Measurements from ENCODE around the gene ALKAL2. TPM values are rescaled to one million over a fixed set of nuclear protein-coding genes. Genes with fewer than 3 reads are reported as not detected.
A peak's percentile ranks its signal among the peaks of the same experiment; 100 is the strongest.

ALKAL2 gene
- total and polyA plus RNA-seq, 8 donors: 3.1 to 20.5 (median 8.8) TPM

DNA sequence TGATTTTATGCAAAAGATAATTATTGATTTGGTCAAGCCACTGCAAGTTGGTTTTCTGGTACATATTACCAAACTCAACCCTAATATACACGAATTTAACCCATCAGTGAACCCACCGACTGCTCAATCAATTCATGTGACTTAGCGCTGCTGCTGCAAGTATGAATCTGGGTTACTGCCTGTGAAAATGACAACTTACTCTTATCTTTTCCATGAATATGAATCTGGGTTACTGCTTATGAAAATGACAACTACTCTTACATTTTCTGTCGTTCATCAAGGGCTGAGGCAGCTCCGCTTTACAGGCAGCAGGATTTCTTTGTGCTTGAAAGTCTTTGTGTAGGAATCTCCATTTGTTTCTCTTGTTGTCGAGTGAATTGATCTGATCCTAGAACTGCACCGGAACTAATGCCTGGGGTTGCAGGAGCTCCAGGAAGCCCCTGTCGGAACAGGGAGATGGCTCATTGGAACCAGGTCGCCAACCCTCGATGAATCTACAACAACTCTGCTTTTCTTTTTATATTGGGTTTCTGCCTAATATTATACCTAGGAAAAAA, 22.1 kb upstream of the ALKAL2 start:
- Histone ChIP-seq H3K4me1 (no peaks in the 10 kb centered on the region), H3K27ac (no peak overlapping the region), H3K27me3 (peaks cover 0 to 14% of the 10 kb centered on the region in 2 donors), H3K4me3 (no peak overlapping the region), H3K36me3 (no peaks in the 10 kb centered on the region), H3K9me3 (no peaks in the 10 kb centered on the region)
- TF ChIP-seq, protein P1, sequence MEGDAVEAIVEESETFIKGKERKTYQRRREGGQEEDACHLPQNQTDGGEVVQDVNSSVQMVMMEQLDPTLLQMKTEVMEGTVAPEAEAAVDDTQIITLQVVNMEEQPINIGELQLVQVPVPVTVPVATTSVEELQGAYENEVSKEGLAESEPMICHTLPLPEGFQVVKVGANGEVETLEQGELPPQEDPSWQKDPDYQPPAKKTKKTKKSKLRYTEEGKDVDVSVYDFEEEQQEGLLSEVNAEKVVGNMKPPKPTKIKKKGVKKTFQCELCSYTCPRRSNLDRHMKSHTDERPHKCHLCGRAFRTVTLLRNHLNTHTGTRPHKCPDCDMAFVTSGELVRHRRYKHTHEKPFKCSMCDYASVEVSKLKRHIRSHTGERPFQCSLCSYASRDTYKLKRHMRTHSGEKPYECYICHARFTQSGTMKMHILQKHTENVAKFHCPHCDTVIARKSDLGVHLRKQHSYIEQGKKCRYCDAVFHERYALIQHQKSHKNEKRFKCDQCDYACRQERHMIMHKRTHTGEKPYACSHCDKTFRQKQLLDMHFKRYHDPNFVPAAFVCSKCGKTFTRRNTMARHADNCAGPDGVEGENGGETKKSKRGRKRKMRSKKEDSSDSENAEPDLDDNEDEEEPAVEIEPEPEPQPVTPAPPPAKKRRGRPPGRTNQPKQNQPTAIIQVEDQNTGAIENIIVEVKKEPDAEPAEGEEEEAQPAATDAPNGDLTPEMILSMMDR (IDR thresholded peaks at IDR 0.05): no peak
- no peak for ATAC-seq
- no peak for DNase-seq
- intact Hi-C loops (cut with DNase I): no loop called here

DNA sequence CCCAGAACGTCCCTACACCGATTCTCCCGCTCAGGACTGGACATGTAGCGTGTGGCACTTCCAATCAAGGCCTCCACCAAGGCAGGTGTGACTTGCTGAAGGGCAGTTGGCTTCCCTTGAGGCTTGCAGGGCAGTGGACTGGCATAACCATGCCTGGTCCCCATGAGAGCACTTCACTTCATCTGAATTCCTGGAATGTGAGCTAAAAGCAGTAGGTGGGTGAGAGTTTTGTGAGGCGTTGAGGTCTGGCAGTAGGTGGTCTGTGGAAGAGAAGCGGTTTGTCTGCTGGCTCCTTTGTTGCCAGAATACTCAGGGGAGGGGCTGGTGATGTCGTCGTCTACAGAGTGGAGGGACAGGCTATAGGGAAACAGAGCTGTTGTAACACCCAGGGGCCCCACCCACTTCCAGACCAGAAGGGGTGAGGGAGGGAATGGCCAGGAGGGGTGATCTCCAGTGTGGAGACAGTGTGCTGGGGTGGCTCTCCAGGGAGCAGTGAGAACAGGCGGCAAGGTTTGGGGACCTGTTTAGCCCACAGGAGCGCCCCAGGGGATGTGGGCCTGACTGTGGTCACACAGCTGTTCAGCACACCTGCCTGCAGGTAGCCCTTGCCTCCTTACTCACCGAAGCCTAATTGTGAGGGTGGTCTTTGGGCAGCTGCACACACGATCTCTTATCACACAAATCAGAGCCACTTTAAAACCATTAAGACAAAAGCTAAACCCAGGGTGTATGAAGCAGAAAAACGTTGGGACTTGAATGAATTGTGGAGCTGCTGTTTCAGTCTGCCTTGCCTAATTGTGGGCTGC, 21.5 kb upstream of the ALKAL2 start:
- intact Hi-C loops (cut with DNase I): no loop called here
- peaks cover 0 to 12% of the 10 kb centered on the region in 2 donors for H3K27me3 ChIP-seq

DNA sequence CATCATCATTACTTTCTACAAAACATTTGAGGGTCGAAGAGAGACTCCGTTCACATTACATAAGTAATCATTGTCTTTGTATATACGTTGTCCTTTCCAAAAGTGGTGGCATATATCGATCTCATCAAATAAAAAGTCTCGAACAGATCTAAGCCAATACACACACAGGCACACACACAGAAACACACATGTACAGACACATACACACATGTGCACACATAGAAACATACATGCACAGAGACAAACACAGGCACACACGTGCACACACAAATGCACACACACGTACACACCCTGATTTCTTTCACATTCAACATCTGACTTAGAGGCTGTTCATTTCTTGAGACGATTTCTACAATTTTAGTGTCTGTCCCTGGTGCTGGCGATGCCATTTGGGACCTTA, 17.5 kb upstream of the ALKAL2 start:
- H3K27me3 ChIP-seq: peaks cover 0 to 2% of the 10 kb centered on the region in 2 donors
- no peaks in the 10 kb centered on the region for H3K36me3 ChIP-seq
- no peak for DNase-seq
- TF ChIP-seq, protein P1 (IDR thresholded peaks at IDR 0.05): no peak
- H3K4me3 ChIP-seq: no peak overlapping the region
- no peak overlapping the region for H3K27ac ChIP-seq
- intact Hi-C loops (cut with DNase I): no loop called here
- no peak for ATAC-seq
- no peaks in the 10 kb centered on the region for H3K4me1 ChIP-seq
- peaks cover 0 to 5% of the 10 kb centered on the region in 2 donors for H3K9me3 ChIP-seq

More for the DNA sequence above, 21.5 kb upstream of the ALKAL2 start:
- DNase-seq (peak in 1 of 4 donors; percentile 40), ATAC-seq (no peak)
- TF ChIP-seq, protein P1 (IDR thresholded peaks at IDR 0.05): no peak
- Histone ChIP-seq H3K4me3 (no peak overlapping the region), H3K27ac (no peak overlapping the region), H3K9me3 (no peaks in the 10 kb centered on the region), H3K36me3 (no peaks in the 10 kb centered on the region), H3K4me1 (no peaks in the 10 kb centered on the region)

DNA sequence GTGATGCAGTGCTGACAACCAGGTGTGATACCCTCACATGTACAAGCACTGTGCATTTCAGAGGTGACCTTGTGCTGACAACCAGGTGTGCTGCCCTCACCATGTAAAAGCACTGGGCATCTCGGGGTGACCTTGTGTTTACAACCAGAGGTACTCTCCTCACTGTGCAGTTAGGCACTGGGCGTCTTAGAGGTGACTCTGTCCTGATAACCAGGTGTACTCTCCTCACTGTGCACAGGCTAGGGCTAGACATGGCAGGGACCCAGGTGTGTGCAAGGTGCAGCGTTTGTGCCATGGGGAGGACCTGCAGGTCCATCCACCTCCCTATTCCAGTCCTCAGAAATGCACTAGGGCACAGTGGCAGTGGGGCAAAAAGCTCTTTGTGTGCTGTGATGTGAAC, 8.5 kb upstream of the ALKAL2 start:
- TF ChIP-seq, protein P1 (IDR thresholded peaks at IDR 0.05): no peak
- H3K4me1 ChIP-seq: no peaks in the 10 kb centered on the region
- no peak overlapping the region for H3K4me3 ChIP-seq
- ATAC-seq: no peak
- no peaks in the 10 kb centered on the region for H3K36me3 ChIP-seq
- H3K9me3 ChIP-seq: no peaks in the 10 kb centered on the region
- H3K27ac ChIP-seq: no peak overlapping the region
- no peak for DNase-seq
- peaks cover 0 to 27% of the 10 kb centered on the region in 2 donors for H3K27me3 ChIP-seq
- intact Hi-C loops (cut with DNase I): no loop called here

DNA sequence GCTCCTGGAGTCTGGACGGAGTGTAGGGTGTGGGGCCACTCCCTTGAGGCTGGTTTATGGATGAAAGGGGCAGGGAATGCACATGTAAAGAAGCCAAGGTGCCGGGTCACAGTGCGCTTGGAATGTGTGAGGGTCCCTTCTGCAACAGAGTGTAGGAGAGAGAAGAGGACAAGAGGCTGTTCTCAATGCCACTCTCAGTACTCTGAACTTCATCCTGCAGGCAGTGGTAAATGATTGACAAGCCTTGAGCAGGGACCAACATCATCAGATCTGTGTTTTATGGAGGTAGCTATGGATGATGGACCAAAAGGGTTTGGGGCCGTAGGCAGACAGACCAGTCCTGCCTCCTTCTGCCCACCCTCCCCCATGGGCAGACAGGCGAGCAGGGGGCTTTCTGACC, 7.2 kb upstream of the ALKAL2 start:
- TF ChIP-seq, protein P1 (IDR thresholded peaks at IDR 0.05): no peak
- Histone ChIP-seq H3K27ac (no peak overlapping the region), H3K36me3 (no peaks in the 10 kb centered on the region), H3K27me3 (peaks cover 0 to 40% of the 10 kb centered on the region in 2 donors), H3K9me3 (no peaks in the 10 kb centered on the region), H3K4me3 (no peak overlapping the region), H3K4me1 (peaks cover 0 to 2% of the 10 kb centered on the region in 2 donors)
- ATAC-seq (no peak), DNase-seq (no peak)
- intact Hi-C loops (cut with DNase I): no loop called here
